OCI-LY3 (cell line): ENCODE data around the gene DOCK6.

Source experiments
- H2AFZ ChIP-seq: fragments of 200-600, 300-600 bp; shearing (Covaris generic); 2 replicates; pipeline ENCODE4 v1.6.0; 2014; ENCODE audit warnings: antibody characterized with exemption, low read depth, low read length
- H3K27ac ChIP-seq: fragments of 200-600, 300-600 bp; sonication (generic); 2 replicates; pipeline ENCODE4 v1.5.1; 2014; ENCODE audit warnings: mild to moderate bottlenecking, low read length, moderate library complexity, mixed read lengths
- H3K27me3 ChIP-seq: fragments of 200-600, 300-600 bp; sonication (generic); 2 replicates; pipeline ENCODE4 v1.6.1; 2014; ENCODE audit warnings: low read depth, low read length, mixed read lengths
- H3K36me3 ChIP-seq: fragments of 200-600, 300-600 bp; sonication (generic); replicated peaks from 2 replicates; pipeline ENCODE3; 2014; ENCODE audit warnings: low read depth, low read length, mixed read lengths
- H3K4me1 ChIP-seq: fragments of 300-600, 200-600 bp; sonication (generic); 2 replicates; pipeline ENCODE4 v1.6.1; 2014; ENCODE audit warnings: low read length, mixed read lengths
- H3K4me2 ChIP-seq: fragments of 200-600, 300-600 bp; sonication (generic); 2 replicates; pipeline ENCODE4 v1.6.1; 2014; ENCODE audit warnings: low read length, mixed read lengths
- H3K4me3 ChIP-seq: fragments of 300-600, 200-600 bp; sonication (generic); 2 replicates; pipeline ENCODE4 v1.5.1; 2014; ENCODE audit warnings: antibody characterized with exemption, mild to moderate bottlenecking, low read length, moderate library complexity
- H3K79me2 ChIP-seq: fragments of 300-600, 200-600 bp; shearing (Covaris generic); 2 replicates; pipeline ENCODE4 v1.6.1; 2014; ENCODE audit warnings: mild to moderate bottlenecking, low read length, mixed read lengths
- H3K9ac ChIP-seq: fragments of 300-600, 200-600 bp; shearing (Covaris generic); 2 replicates; pipeline ENCODE4 v1.6.0; 2014; ENCODE audit warnings: mild to moderate bottlenecking, low read length, moderate library complexity
- H3K9me3 ChIP-seq: fragments of 200-600, 300-600 bp; shearing (Covaris generic); 2 replicates; pipeline ENCODE4 v1.6.1; 2014; ENCODE audit warnings: low read length, mixed read lengths; ENCODE audit not compliant: insufficient read depth
- H4K20me1 ChIP-seq: fragments of 200-600, 300-600 bp; sonication (generic); 2 replicates; pipeline ENCODE4 v1.6.1; 2016; ENCODE audit warnings: low read length, mixed read lengths; ENCODE audit not compliant: insufficient read depth
- EZH2phosphoT487 ChIP-seq: fragments of 200-600 bp; shearing (Covaris generic); IDR thresholded peaks from 2 replicates; pipeline ENCODE4 v1.6.1; 2018; ENCODE audit warnings: antibody characterized with exemption, mixed run types, low read depth
- TF ChIP-seq, protein P1 (sequence below): fragments of 200-600, 300-600 bp; sonication (generic); IDR thresholded peaks from 2 replicates; pipeline ENCODE4 v1.5.1; 2014; ENCODE audit warnings: antibody characterized with exemption, low read length, low read depth

The DOCK6 gene

DNA sequence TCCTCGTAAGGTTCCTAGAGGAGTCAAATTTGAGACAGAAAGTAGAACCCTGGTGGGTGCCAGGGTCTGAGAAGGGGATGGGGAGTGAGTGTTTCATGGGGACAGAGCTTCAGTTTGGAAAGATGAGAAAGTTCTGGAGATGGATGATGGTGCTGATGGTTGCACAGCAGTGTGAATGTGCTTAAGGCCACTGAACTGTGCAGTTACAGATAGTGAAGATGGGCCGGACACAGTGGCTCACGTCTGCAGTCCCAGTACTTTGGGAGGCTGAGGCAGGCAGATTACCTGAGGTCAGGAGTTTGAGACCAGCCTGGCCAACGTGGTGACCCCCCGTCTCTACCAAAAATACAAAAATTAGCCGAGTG, 107.7 kb downstream of the DOCK6 start:
- Histone ChIP-seq H3K27me3 (no peaks in the 10 kb centered on the region), H3K9ac (peak overlapping the region; percentile 94), H3K27ac (0 out of 2 replicates have a peak overlapping the region, but pooled peaks have one; percentile 58), H3K4me2 (peak overlapping the region; percentile 91), H3K4me1 (peaks cover 14% of the 10 kb centered on the region), H3K36me3 (peaks cover 22% of the 10 kb centered on the region), H3K9me3 (no peaks in the 10 kb centered on the region), H4K20me1 (no peaks in the 10 kb centered on the region), H2AFZ (no peak overlapping the region), H3K79me2 (peaks cover 51% of the 10 kb centered on the region), H3K4me3 (peak overlapping the region; percentile 98)
- TF ChIP-seq, protein P1, sequence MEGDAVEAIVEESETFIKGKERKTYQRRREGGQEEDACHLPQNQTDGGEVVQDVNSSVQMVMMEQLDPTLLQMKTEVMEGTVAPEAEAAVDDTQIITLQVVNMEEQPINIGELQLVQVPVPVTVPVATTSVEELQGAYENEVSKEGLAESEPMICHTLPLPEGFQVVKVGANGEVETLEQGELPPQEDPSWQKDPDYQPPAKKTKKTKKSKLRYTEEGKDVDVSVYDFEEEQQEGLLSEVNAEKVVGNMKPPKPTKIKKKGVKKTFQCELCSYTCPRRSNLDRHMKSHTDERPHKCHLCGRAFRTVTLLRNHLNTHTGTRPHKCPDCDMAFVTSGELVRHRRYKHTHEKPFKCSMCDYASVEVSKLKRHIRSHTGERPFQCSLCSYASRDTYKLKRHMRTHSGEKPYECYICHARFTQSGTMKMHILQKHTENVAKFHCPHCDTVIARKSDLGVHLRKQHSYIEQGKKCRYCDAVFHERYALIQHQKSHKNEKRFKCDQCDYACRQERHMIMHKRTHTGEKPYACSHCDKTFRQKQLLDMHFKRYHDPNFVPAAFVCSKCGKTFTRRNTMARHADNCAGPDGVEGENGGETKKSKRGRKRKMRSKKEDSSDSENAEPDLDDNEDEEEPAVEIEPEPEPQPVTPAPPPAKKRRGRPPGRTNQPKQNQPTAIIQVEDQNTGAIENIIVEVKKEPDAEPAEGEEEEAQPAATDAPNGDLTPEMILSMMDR, result no peak
- no peak for TF ChIP-seq EZH2phosphoT487

DNA sequence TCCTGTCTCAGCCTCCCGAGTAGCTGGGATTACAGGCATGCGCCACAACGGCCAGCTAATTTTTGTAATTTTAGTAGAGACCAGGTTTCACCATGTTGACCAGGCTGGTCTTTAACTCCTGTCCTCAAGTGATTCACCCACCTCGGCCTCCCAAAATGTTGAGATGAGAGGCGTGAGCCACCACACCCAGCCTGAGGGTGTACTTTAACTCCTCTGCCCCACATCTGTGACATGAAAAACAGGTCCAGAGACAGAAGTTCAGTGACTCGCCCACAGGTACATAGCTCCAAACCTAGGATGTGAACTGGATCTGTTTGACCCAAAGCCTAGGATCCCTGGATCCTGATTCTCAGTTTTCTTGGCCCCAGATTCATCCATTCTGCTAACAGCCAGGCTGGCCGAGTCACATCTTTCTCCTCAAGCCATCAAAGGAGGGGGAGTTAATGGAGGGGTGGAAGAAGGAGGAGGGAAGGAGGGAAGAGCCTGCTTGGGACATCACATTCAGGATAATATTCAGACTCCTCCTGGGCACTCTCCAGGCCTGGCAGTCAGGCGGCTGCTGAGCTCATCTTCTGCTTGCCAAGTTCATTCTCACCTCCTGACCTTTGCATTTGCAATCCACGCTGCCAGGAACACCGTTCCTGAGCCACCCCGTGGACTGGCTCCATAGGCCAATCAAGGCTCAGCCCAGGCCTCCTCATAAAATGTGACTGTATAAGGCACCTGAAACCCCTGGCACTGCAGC, 109.8 kb downstream of the DOCK6 start:
- H3K4me1 ChIP-seq, result peaks cover 14% of the 10 kb centered on the region
- no peaks in the 10 kb centered on the region for H4K20me1 ChIP-seq
- peaks cover 58% of the 10 kb centered on the region for H3K79me2 ChIP-seq
- no peak overlapping the region for H3K9ac ChIP-seq
- no peak overlapping the region for H3K4me3 ChIP-seq
- no peak for TF ChIP-seq EZH2phosphoT487
- TF ChIP-seq, protein P1, result no peak
- H2AFZ ChIP-seq, result no peak overlapping the region
- H3K4me2 ChIP-seq, result no peak overlapping the region
- peaks cover 34% of the 10 kb centered on the region for H3K36me3 ChIP-seq
- H3K27ac ChIP-seq, result no peak overlapping the region
- H3K27me3 ChIP-seq, result no peaks in the 10 kb centered on the region
- H3K9me3 ChIP-seq, result no peaks in the 10 kb centered on the region

DNA sequence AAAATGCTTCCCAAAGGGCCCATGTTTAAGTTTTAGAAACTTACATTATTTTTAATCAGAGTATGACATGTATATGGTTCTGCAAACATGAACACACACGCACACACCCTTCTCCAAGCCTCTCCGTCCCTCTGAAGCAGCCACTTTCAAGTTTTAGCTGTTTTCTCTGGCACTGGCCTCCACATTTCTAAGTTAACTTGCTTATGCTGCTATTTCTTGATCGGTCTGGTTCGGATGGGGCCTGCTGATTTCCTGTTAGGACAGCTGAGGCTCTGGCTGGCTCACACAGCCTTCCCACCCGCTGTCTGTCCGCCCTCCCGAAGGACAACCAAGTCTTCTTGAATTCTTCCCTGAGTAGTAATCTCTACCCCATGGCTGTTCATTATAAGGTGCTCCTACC, 111.1 kb downstream of the DOCK6 start:
- H4K20me1 ChIP-seq, result no peaks in the 10 kb centered on the region
- no peak for TF ChIP-seq EZH2phosphoT487
- TF ChIP-seq, protein P1, result no peak
- no peak overlapping the region for H2AFZ ChIP-seq
- H3K9ac ChIP-seq, result no peak overlapping the region
- H3K79me2 ChIP-seq, result peaks cover 58% of the 10 kb centered on the region
- H3K4me3 ChIP-seq, result no peak overlapping the region
- peaks cover 11% of the 10 kb centered on the region for H3K4me1 ChIP-seq
- H3K36me3 ChIP-seq, result peaks cover 39% of the 10 kb centered on the region
- no peak overlapping the region for H3K27ac ChIP-seq
- no peaks in the 10 kb centered on the region for H3K9me3 ChIP-seq
- no peak overlapping the region for H3K4me2 ChIP-seq
- no peaks in the 10 kb centered on the region for H3K27me3 ChIP-seq
